GM21529 (cell line): ENCODE measurements around the gene SAV1.

Source experiments
- ATAC-seq: cut with Tn5 transposase; IDR thresholded peaks from one replicate; pipeline ENCODE4 v1.9.1; 2021; ENCODE audit not compliant: unreplicated experiment

The SAV1 gene

GRCh38 chr14:50610465-50610864 lies 57.6 kb downstream of the SAV1 start:
- ATAC-seq, result no peak

GRCh38 chr14:50608302-50608851 lies 59.7 kb downstream of the SAV1 start:
- ATAC-seq, result no peak

GRCh38 chr14:50607761-50608160 lies 60.3 kb downstream of the SAV1 start:
- no peak for ATAC-seq

- no peak for ATAC-seq
Measured at GRCh38 chr14:50607181-50607580, 60.9 kb downstream of the SAV1 start.

GRCh38 chr14:50606468-50606867 lies 61.6 kb downstream of the SAV1 start:
- no peak for ATAC-seq

GRCh38 chr14:50605766-50606165 lies 62.3 kb downstream of the SAV1 start:
- ATAC-seq, result no peak

- ATAC-seq, result no peak
Measured at GRCh38 chr14:50603565-50603964, 64.5 kb downstream of the SAV1 start.

- ATAC-seq, result no peak
Measured at GRCh38 chr14:50602035-50602434, 66.1 kb downstream of the SAV1 start.

- ATAC-seq, result no peak
Measured at GRCh38 chr14:50601394-50601793, 66.7 kb downstream of the SAV1 start.

- no peak for ATAC-seq
Measured at GRCh38 chr14:50600849-50601248, 67.3 kb downstream of the SAV1 start.

GRCh38 chr14:50599700-50600444 lies 68.2 kb downstream of the SAV1 start:
- ATAC-seq, result no peak

GRCh38 chr14:50598765-50599164 lies 69.3 kb downstream of the SAV1 start:
- ATAC-seq, result no peak

GRCh38 chr14:50594577-50595316 lies 73.4 kb downstream of the SAV1 start:
- ATAC-seq, result no peak

- ATAC-seq, result no peak
Measured at GRCh38 chr14:50590464-50590863, 77.6 kb downstream of the SAV1 start.
